Neural cell (in vitro differentiated cells): ENCODE measurements around the gene IL21. TPM values are rescaled to one million over a fixed set of nuclear protein-coding genes. Genes with fewer than 3 reads are reported as not detected.
"Not testable (repeated sequence)": the region's sequence is repeated elsewhere in the genome, so short reads cannot be mapped to it uniquely, and the experiment has no call there.

ENCODE experiments used
- H2AFZ ChIP-seq: fragments of 200-600, 300-800 bp; sonication (generic), shearing (Covaris generic); 2 replicates; pipeline ENCODE4 v1.6.0; 2014; ENCODE audit warnings: low read depth, mild to moderate bottlenecking, antibody characterized with exemption, low read length, moderate library complexity
- H3F3A ChIP-seq: fragments of 200-600 bp; shearing (Covaris generic); 2 replicates; pipeline ENCODE4 v1.6.1; 2016; ENCODE audit warnings: mild to moderate bottlenecking, moderate library complexity, mixed read lengths, antibody characterized with exemption, low read length; ENCODE audit not compliant: insufficient read depth, poor library complexity, severe bottlenecking
- H3K27ac ChIP-seq: fragments of 200-600, 300-800 bp; sonication (generic), shearing (Covaris generic); 2 replicates; pipeline ENCODE4 v1.5.1; 2014; ENCODE audit warnings: mild to moderate bottlenecking, low read length, moderate library complexity
- H3K27me3 ChIP-seq: fragments of 300-800, 200-600 bp; sonication (generic), shearing (Covaris generic); 2 replicates; pipeline ENCODE4 v1.6.0; 2014; ENCODE audit warnings: mild to moderate bottlenecking, low read depth, low read length, moderate library complexity; ENCODE audit not compliant: insufficient read depth
- H3K36me3 ChIP-seq: fragments of 300-800, 200-600 bp; sonication (generic), shearing (Covaris generic); 2 replicates; pipeline ENCODE4 v1.5.1; 2014; ENCODE audit warnings: mild to moderate bottlenecking, antibody characterized with exemption, low read length, moderate library complexity; ENCODE audit not compliant: insufficient read depth
- H3K4me2 ChIP-seq: fragments of 300-800, 200-600 bp; sonication (generic), shearing (Covaris generic); 2 replicates; pipeline ENCODE4 v1.6.0; 2014; ENCODE audit warnings: mild to moderate bottlenecking, low read length
- H3K4me3 ChIP-seq: fragments of 300-800, 200-600 bp; sonication (generic), shearing (Covaris generic); 2 replicates; pipeline ENCODE4 v1.5.1; 2014; ENCODE audit warnings: mild to moderate bottlenecking, low read length, moderate library complexity
- H3K79me2 ChIP-seq: fragments of 200-600 bp; shearing (Covaris generic); replicated peaks from 2 replicates; pipeline ENCODE4 v1.6.0; 2014; ENCODE audit warnings: mild to moderate bottlenecking, low read length, moderate library complexity; ENCODE audit not compliant: insufficient read depth
- H3K9ac ChIP-seq: fragments of 300-800, 200-600 bp; sonication (generic), shearing (Covaris generic); 2 replicates; pipeline ENCODE4 v1.6.1; 2016; ENCODE audit warnings: mild to moderate bottlenecking, low read length, mixed read lengths
- H3K9me2 ChIP-seq: fragments of 200-600 bp; shearing (Covaris generic); 2 replicates; pipeline ENCODE4 v1.6.1; 2016; ENCODE audit warnings: mild to moderate bottlenecking, low read length, mixed read lengths; ENCODE audit not compliant: insufficient read depth
- H3K9me3 ChIP-seq: fragments of 200-600, 300-800 bp; sonication (generic), shearing (Covaris generic); 2 replicates; pipeline ENCODE4 v1.6.1; 2016; ENCODE audit warnings: mild to moderate bottlenecking, mixed run types, low read length, moderate library complexity, mixed read lengths
- H4K20me1 ChIP-seq: fragments of 200-600 bp; shearing (Covaris generic); 2 replicates; pipeline ENCODE4 v1.6.1; 2016; ENCODE audit warnings: mild to moderate bottlenecking, mixed run types; ENCODE audit not compliant: insufficient read depth
- EP300 ChIP-seq: fragments of 450-650 bp; conservative IDR thresholded peaks from 2 replicates; pipeline ENCODE4 v1.6.1; 2014; ENCODE audit warnings: antibody characterized with exemption, mild to moderate bottlenecking, moderate library complexity; ENCODE audit not compliant: poor library complexity, severe bottlenecking
- EZH2 ChIP-seq: fragments of 200-600, 300-800 bp; shearing (Covaris generic), sonication (generic); IDR thresholded peaks from 2 replicates; pipeline ENCODE4 v1.6.1; 2014; ENCODE audit warnings: antibody characterized with exemption, low read length, borderline replicate concordance, mild to moderate bottlenecking; ENCODE audit not compliant: insufficient read depth, poor library complexity, severe bottlenecking
- MXI1 ChIP-seq: fragments of 450-650 bp; conservative IDR thresholded peaks from 2 replicates; pipeline ENCODE4 v1.6.1; 2014; ENCODE audit warnings: antibody characterized with exemption, mild to moderate bottlenecking; ENCODE audit not compliant: poor library complexity, severe bottlenecking
- POLR2AphosphoS5 ChIP-seq: IDR thresholded peaks from 2 replicates; pipeline ENCODE4 v1.6.1; 2012
- RAD21 ChIP-seq: fragments of 450-650 bp; conservative IDR thresholded peaks from 2 replicates; pipeline ENCODE4 v1.6.1; 2014; ENCODE audit warnings: antibody characterized with exemption, mild to moderate bottlenecking, moderate library complexity
- SMC3 ChIP-seq: fragments of 450-650 bp; conservative IDR thresholded peaks from 2 replicates; pipeline ENCODE4 v1.6.1; 2014; ENCODE audit warnings: antibody characterized with exemption, mild to moderate bottlenecking, moderate library complexity; ENCODE audit not compliant: poor library complexity
- TAF1 ChIP-seq: IDR thresholded peaks from 2 replicates; pipeline ENCODE4 v1.6.1; 2012; ENCODE audit warnings: low read depth
- polyA plus RNA-seq: library from polyadenylated mRNA; depleted of rRNA; stranded (reverse); fragments of >200 nt; gene quantifications from 2 replicates; pipeline ENCODE4 v1.2.3, GENCODE V29; 2014
- TF ChIP-seq, protein P1 (sequence below): IDR thresholded peaks from 2 replicates; pipeline ENCODE4 v1.6.1; 2012; ENCODE audit warnings: borderline replicate concordance
- TF ChIP-seq, protein P2 (sequence below): fragments of 450-650 bp; IDR thresholded peaks from 2 replicates; pipeline ENCODE4 v1.5.1; 2014; ENCODE audit warnings: antibody characterized with exemption, mild to moderate bottlenecking, moderate library complexity; ENCODE audit not compliant: poor library complexity, severe bottlenecking

IL21 gene
- polyA plus RNA-seq, 1 donor from 2014 or later, result not detected

DNA sequence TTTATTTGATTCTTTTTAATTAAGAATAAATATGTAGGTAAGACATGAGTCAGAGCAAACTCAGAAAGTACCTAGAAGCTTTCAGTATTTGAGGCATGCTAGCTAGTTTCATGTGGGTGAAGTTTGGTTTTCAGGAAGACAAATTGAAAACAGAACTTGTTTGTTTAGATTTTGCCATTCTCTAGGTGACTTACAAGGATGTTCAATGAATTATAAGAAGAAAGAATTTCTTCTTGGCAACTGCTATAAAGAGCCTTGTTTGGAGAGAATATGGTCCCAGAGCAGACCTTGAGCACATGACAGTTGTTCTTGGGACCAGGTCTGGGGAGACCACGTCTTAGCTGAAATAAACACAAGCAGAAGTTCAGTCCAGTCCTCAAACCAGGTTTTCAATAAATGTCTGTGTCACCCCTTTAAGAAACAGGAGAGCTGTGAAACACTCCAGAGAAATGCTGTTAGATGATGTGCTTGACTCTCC lies 38.0 kb upstream of the IL21 start:
- H3K9me2 ChIP-seq, result no peaks in the 10 kb centered on the region
- H3K9me3 ChIP-seq, result peaks cover 2% of the 10 kb centered on the region
- no peaks in the 10 kb centered on the region for H3K27me3 ChIP-seq
- no peaks in the 10 kb centered on the region for H3F3A ChIP-seq
- no peak overlapping the region for H3K4me2 ChIP-seq
- H3K36me3 ChIP-seq, result no peaks in the 10 kb centered on the region
- H4K20me1 ChIP-seq, result no peaks in the 10 kb centered on the region
- H2AFZ ChIP-seq, result no peak overlapping the region
- no peaks in the 10 kb centered on the region for H3K79me2 ChIP-seq
- H3K9ac ChIP-seq, result no peak overlapping the region
- TF ChIP-seq EZH2 (no peak), EP300 (no peak), TAF1 (no peak), SMC3 (no peak), RAD21 (no peak)
- TF ChIP-seq, protein P1, sequence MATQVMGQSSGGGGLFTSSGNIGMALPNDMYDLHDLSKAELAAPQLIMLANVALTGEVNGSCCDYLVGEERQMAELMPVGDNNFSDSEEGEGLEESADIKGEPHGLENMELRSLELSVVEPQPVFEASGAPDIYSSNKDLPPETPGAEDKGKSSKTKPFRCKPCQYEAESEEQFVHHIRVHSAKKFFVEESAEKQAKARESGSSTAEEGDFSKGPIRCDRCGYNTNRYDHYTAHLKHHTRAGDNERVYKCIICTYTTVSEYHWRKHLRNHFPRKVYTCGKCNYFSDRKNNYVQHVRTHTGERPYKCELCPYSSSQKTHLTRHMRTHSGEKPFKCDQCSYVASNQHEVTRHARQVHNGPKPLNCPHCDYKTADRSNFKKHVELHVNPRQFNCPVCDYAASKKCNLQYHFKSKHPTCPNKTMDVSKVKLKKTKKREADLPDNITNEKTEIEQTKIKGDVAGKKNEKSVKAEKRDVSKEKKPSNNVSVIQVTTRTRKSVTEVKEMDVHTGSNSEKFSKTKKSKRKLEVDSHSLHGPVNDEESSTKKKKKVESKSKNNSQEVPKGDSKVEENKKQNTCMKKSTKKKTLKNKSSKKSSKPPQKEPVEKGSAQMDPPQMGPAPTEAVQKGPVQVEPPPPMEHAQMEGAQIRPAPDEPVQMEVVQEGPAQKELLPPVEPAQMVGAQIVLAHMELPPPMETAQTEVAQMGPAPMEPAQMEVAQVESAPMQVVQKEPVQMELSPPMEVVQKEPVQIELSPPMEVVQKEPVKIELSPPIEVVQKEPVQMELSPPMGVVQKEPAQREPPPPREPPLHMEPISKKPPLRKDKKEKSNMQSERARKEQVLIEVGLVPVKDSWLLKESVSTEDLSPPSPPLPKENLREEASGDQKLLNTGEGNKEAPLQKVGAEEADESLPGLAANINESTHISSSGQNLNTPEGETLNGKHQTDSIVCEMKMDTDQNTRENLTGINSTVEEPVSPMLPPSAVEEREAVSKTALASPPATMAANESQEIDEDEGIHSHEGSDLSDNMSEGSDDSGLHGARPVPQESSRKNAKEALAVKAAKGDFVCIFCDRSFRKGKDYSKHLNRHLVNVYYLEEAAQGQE, result no peak
- no peak overlapping the region for H3K27ac ChIP-seq
- H3K4me3 ChIP-seq, result no peak overlapping the region

DNA sequence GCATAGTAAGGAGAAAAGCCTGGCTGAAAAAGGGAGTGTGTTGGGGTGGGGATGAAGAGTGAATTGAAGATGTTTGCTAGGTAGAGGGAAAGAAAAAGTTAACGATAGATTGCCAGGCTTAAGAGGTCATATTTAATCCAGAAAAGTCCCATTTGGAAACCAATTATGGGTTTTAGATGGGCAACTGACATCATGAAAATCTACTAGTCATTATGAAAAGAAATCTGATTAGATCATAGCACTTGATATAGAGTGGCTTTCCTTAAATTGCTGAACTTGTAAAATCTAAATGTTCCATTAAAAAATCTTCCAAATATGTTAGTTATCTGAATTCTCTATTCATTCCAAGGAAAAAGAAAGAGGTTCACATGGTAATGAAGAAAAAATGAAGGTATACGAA lies 37.5 kb upstream of the IL21 start:
- TF ChIP-seq RAD21, result no peak
- TF ChIP-seq EZH2, result no peak
- TF ChIP-seq TAF1, result no peak
- no peak overlapping the region for H3K4me2 ChIP-seq

DNA sequence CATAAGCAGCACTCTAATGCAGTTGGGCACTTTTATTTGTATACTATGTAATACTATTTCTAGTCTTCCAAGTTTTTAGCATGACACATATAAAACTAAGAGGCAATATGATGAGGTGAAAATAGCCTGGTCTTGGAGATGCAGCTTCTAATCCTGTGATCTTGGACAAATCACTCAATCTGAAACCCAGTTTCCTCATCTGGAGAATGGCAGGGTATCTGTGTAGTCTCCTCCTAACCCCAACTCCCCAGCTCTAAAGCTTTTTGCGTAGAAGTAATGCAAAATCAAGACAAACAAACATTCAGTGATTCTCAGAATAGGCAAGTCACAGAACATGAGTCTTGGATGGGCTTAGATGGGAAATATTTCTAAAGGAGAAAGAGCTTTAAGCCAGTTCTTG lies 36.7 kb upstream of the IL21 start:
- Histone ChIP-seq H3K27ac (no peak overlapping the region), H3K9ac (no peak overlapping the region), H3K9me3 (peaks cover 2% of the 10 kb centered on the region), H3K4me2 (no peak overlapping the region), H2AFZ (no peak overlapping the region), H3K9me2 (no peaks in the 10 kb centered on the region), H3K4me3 (no peak overlapping the region), H3K79me2 (no peaks in the 10 kb centered on the region), H3F3A (no peaks in the 10 kb centered on the region), H4K20me1 (no peaks in the 10 kb centered on the region), H3K27me3 (no peaks in the 10 kb centered on the region), H3K36me3 (no peaks in the 10 kb centered on the region)
- TF ChIP-seq, protein P1, result no peak
- no peak for TF ChIP-seq POLR2AphosphoS5
- TF ChIP-seq, protein P2, sequence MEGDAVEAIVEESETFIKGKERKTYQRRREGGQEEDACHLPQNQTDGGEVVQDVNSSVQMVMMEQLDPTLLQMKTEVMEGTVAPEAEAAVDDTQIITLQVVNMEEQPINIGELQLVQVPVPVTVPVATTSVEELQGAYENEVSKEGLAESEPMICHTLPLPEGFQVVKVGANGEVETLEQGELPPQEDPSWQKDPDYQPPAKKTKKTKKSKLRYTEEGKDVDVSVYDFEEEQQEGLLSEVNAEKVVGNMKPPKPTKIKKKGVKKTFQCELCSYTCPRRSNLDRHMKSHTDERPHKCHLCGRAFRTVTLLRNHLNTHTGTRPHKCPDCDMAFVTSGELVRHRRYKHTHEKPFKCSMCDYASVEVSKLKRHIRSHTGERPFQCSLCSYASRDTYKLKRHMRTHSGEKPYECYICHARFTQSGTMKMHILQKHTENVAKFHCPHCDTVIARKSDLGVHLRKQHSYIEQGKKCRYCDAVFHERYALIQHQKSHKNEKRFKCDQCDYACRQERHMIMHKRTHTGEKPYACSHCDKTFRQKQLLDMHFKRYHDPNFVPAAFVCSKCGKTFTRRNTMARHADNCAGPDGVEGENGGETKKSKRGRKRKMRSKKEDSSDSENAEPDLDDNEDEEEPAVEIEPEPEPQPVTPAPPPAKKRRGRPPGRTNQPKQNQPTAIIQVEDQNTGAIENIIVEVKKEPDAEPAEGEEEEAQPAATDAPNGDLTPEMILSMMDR, result no peak
- no peak for TF ChIP-seq EP300
- no peak for TF ChIP-seq TAF1
- no peak for TF ChIP-seq MXI1
- TF ChIP-seq SMC3, result no peak
- TF ChIP-seq EZH2, result no peak
- TF ChIP-seq RAD21, result no peak

More for the DNA sequence above, 37.5 kb upstream of the IL21 start:
- Histone ChIP-seq H3K79me2 (no peaks in the 10 kb centered on the region), H3K9ac (no peak overlapping the region), H3F3A (no peaks in the 10 kb centered on the region), H3K27me3 (no peaks in the 10 kb centered on the region), H2AFZ (no peak overlapping the region), H3K9me2 (no peaks in the 10 kb centered on the region), H3K27ac (no peak overlapping the region), H3K9me3 (peaks cover 2% of the 10 kb centered on the region), H3K36me3 (no peaks in the 10 kb centered on the region), H3K4me3 (no peak overlapping the region), H4K20me1 (no peaks in the 10 kb centered on the region)

DNA sequence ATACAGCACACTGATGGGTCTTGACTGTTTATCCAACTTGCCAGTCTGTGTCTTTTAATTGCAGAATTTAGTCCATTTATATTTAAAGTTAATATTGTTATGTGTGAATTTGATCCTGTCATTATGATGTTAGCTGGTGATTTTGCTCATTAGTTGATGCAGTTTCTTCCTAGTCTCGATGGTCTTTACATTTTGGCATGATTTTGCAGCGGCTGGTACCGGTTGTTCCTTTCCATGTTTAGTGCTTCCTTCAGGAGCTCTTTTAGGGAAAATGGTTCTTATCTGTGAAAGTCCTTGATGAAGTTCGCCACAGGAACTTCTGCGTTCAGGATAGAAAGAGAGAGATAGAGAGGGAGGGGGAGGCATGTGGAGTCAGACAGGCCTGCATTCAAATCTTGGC lies 35.7 kb upstream of the IL21 start:
- not testable (repeated sequence) for H3F3A ChIP-seq, H3K4me2 ChIP-seq, H4K20me1 ChIP-seq, H3K4me3 ChIP-seq, H2AFZ ChIP-seq, H3K9me3 ChIP-seq, H3K27ac ChIP-seq, H3K36me3 ChIP-seq, H3K9me2 ChIP-seq, H3K9ac ChIP-seq, H3K27me3 ChIP-seq, H3K79me2 ChIP-seq
